ENCODE data around the gene CHAF1A. TPM values are rescaled to one million over a fixed set of nuclear protein-coding genes. Genes with fewer than 3 reads are reported as not detected.

CHAF1A gene
- polyA plus RNA-seq, 1 donor from 2014 or later: 9.4 TPM

- TF ChIP-seq SMC3 (conservative IDR thresholded peaks at IDR 0.05; ENCODE audit: poor library complexity): no peak
Observed at GRCh38 chr19:4413588-4413987, 11.1 kb downstream of the CHAF1A start (continued).

DNA sequence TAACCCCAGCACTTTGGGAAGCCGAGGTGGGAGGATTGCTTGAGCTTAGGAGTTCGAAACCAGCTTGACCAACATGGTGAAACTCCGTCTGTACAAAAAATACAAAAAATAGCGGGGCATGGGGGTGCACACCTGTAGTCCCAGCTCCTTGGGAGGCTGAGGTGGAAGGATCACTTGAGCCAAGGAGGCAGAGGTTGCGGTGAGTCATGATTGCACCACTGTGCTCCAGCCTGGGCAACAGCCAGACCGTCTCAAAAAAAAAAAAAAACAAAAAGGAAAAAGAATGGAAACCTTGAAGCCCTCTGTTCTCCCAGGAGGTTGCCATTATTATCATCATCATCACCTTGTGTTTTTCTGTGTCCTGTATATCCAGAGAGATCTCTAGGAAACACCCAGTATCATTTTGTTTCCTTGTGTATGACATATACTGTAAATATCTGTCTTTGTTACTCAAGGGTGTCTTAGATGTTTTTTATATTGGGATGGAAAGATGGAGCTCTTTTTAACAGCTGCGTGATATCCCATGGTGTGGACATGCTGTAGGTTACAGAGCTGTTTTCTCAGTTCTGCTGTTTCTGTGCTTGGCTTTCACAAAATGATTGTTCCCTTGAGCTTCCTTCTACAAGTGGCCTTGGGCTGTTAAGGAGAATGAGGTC is 11.8 kb downstream of the CHAF1A start:
- no peaks in the 10 kb centered on the region for H3K9me2 ChIP-seq (ENCODE audit: insufficient read depth, low read length)
- no peak overlapping the region for H2AFZ ChIP-seq (ENCODE audit: low read depth, low read length)
- H3K36me3 ChIP-seq (ENCODE audit: insufficient read depth, low read length): no peaks in the 10 kb centered on the region
- no peak overlapping the region for H3K4me2 ChIP-seq (ENCODE audit: low read length)
- no peaks in the 10 kb centered on the region for H3F3A ChIP-seq (ENCODE audit: insufficient read depth, low read length, poor library complexity, severe bottlenecking)
- TF ChIP-seq, protein P1, sequence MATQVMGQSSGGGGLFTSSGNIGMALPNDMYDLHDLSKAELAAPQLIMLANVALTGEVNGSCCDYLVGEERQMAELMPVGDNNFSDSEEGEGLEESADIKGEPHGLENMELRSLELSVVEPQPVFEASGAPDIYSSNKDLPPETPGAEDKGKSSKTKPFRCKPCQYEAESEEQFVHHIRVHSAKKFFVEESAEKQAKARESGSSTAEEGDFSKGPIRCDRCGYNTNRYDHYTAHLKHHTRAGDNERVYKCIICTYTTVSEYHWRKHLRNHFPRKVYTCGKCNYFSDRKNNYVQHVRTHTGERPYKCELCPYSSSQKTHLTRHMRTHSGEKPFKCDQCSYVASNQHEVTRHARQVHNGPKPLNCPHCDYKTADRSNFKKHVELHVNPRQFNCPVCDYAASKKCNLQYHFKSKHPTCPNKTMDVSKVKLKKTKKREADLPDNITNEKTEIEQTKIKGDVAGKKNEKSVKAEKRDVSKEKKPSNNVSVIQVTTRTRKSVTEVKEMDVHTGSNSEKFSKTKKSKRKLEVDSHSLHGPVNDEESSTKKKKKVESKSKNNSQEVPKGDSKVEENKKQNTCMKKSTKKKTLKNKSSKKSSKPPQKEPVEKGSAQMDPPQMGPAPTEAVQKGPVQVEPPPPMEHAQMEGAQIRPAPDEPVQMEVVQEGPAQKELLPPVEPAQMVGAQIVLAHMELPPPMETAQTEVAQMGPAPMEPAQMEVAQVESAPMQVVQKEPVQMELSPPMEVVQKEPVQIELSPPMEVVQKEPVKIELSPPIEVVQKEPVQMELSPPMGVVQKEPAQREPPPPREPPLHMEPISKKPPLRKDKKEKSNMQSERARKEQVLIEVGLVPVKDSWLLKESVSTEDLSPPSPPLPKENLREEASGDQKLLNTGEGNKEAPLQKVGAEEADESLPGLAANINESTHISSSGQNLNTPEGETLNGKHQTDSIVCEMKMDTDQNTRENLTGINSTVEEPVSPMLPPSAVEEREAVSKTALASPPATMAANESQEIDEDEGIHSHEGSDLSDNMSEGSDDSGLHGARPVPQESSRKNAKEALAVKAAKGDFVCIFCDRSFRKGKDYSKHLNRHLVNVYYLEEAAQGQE (IDR thresholded peaks at IDR 0.05; ENCODE audit: borderline replicate concordance): no peak
- TF ChIP-seq CTCF (IDR thresholded peaks at IDR 0.05; ENCODE audit: poor library complexity, severe bottlenecking) (no peak), POLR2AphosphoS5 (IDR thresholded peaks at IDR 0.05) (no peak), MXI1 (conservative IDR thresholded peaks at IDR 0.05; ENCODE audit: poor library complexity, severe bottlenecking) (no peak), RAD21 (conservative IDR thresholded peaks at IDR 0.05) (no peak), TAF1 (IDR thresholded peaks at IDR 0.05; ENCODE audit: low read depth) (no peak), EP300 (conservative IDR thresholded peaks at IDR 0.05; ENCODE audit: poor library complexity, severe bottlenecking) (no peak), SMC3 (conservative IDR thresholded peaks at IDR 0.05; ENCODE audit: poor library complexity) (no peak), EZH2 (IDR thresholded peaks at IDR 0.05; ENCODE audit: borderline replicate concordance, insufficient read depth, low read length, poor library complexity, severe bottlenecking) (no peak)
- no peaks in the 10 kb centered on the region for H3K9me3 ChIP-seq (ENCODE audit: low read length)
- no peaks in the 10 kb centered on the region for H3K27me3 ChIP-seq (ENCODE audit: insufficient read depth, low read depth, low read length)
- no peak overlapping the region for H3K4me3 ChIP-seq (ENCODE audit: low read length)
- no peak overlapping the region for H3K9ac ChIP-seq (ENCODE audit: low read length)
- no peaks in the 10 kb centered on the region for H4K20me1 ChIP-seq (ENCODE audit: insufficient read depth)
- H3K27ac ChIP-seq (ENCODE audit: low read length): no peak overlapping the region
- peaks cover 4% of the 10 kb centered on the region for H3K79me2 ChIP-seq (replicated peaks; ENCODE audit: insufficient read depth, low read length)

DNA sequence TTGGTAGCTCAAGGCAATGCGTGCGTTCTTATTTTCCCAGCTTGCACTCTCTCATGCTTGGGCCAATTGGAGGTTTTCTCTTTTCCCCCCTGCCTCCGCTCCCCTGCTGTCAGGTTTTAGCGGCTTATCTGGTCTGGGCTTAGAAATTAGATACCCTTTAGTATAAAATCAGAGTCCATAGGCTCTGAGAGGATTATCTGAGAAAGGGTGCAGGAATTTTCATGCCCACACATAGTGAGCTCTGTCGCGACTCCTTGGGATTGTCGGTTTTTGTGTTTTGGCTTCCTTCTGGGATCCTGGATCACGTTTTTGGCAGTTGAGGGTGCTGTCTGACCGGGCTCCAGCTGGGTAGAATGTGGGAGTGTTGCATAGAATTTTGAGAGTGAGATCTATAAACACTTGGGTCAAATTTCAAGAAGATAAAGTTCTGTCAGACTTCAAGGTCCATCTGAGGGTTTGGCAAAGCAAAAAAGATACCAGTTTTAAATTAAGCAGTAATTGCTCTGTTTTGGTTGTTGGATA is 12.4 kb downstream of the CHAF1A start:
- H3K27ac ChIP-seq (ENCODE audit: low read length): no peak overlapping the region

More for the DNA sequence above, 12.4 kb downstream of the CHAF1A start:
- H3K4me2 ChIP-seq (ENCODE audit: low read length): no peak overlapping the region
- no peak overlapping the region for H2AFZ ChIP-seq (ENCODE audit: low read depth, low read length)
- no peaks in the 10 kb centered on the region for H3F3A ChIP-seq (ENCODE audit: insufficient read depth, low read length, poor library complexity, severe bottlenecking)
- H3K4me3 ChIP-seq (ENCODE audit: low read length): no peak overlapping the region
- H3K9me3 ChIP-seq (ENCODE audit: low read length): no peaks in the 10 kb centered on the region
- TF ChIP-seq RAD21 (conservative IDR thresholded peaks at IDR 0.05) (no peak), EP300 (conservative IDR thresholded peaks at IDR 0.05; ENCODE audit: poor library complexity, severe bottlenecking) (no peak), CTCF (IDR thresholded peaks at IDR 0.05; ENCODE audit: poor library complexity, severe bottlenecking) (no peak), EZH2 (IDR thresholded peaks at IDR 0.05; ENCODE audit: borderline replicate concordance, insufficient read depth, low read length, poor library complexity, severe bottlenecking) (no peak), MXI1 (conservative IDR thresholded peaks at IDR 0.05; ENCODE audit: poor library complexity, severe bottlenecking) (no peak), SMC3 (conservative IDR thresholded peaks at IDR 0.05; ENCODE audit: poor library complexity) (no peak), POLR2AphosphoS5 (IDR thresholded peaks at IDR 0.05) (no peak)
- TF ChIP-seq, protein P1 (IDR thresholded peaks at IDR 0.05; ENCODE audit: borderline replicate concordance): no peak
- no peaks in the 10 kb centered on the region for H3K27me3 ChIP-seq (ENCODE audit: insufficient read depth, low read depth, low read length)
- H3K9ac ChIP-seq (ENCODE audit: low read length): no peak overlapping the region
- H4K20me1 ChIP-seq (ENCODE audit: insufficient read depth): no peaks in the 10 kb centered on the region
- peaks cover 4% of the 10 kb centered on the region for H3K79me2 ChIP-seq (replicated peaks; ENCODE audit: insufficient read depth, low read length)
- no peaks in the 10 kb centered on the region for H3K9me2 ChIP-seq (ENCODE audit: insufficient read depth, low read length)
- H3K36me3 ChIP-seq (ENCODE audit: insufficient read depth, low read length): no peaks in the 10 kb centered on the region
